SK-N-SH (cell line): Measurements from ENCODE around the gene SCT. TPM values are rescaled to one million over a fixed set of nuclear protein-coding genes. Genes with fewer than 3 reads are reported as not detected.

Experiments used
- CTCF ChIA-PET: fragments of 300-600, 350-600 bp; formaldehyde crosslinking; extraction: SDS; loops from one replicate; lab custom pipeline; 2021; lab: Yijun Ruan, JAX
- POLR2A ChIA-PET: fragments of 350-600 bp; sonication (Branson Sonifier 250); formaldehyde crosslinking; extraction: SDS; loops from one replicate; lab custom pipeline; 2020; ENCODE audit warnings: antibody characterized with exemption, inconsistent platforms; lab: Yijun Ruan, JAX
- DNase-seq: peaks from one replicate; pipeline ENCODE4 v3.0.0; 2012
- H2AFZ ChIP-seq: fragments of 200-600 bp; sonication (generic); 2 replicates; pipeline ENCODE4 v1.8.1; 2016; ENCODE audit warnings: antibody characterized with exemption, mild to moderate bottlenecking, low read depth
- H3F3A ChIP-seq: fragments of 200-600 bp; sonication (generic); replicated peaks from 2 replicates; pipeline ENCODE3; 2016; ENCODE audit warnings: antibody characterized with exemption, mild to moderate bottlenecking; ENCODE audit not compliant: insufficient read depth
- H3K27ac ChIP-seq, 2 experiments: fragments of 200-500 bp in 1 of 2; fragments of 200-600 bp in 1 of 2; sonication (Bioruptor generic) in 1 of 2; sonication (generic), shearing (Covaris generic) in 1 of 2; 2 replicates each; pipeline versions ENCODE4 v1.5.1 to v1.6.1; 2014 to 2016; ENCODE audit warnings: low read depth in 2 of 2, inconsistent platforms in 1 of 2, low read length in 1 of 2, mild to moderate bottlenecking in 1 of 2, mixed read lengths in 1 of 2
- H3K27me3 ChIP-seq: fragments of 200-600 bp; sonication (generic), shearing (Covaris generic); 2 replicates; pipeline ENCODE4 v1.6.1; 2016; ENCODE audit warnings: mixed run types; ENCODE audit not compliant: insufficient read depth
- H3K36me3 ChIP-seq, 2 experiments: fragments of 200-500 bp in 1 of 2; fragments of 200-600 bp in 1 of 2; sonication (Bioruptor generic) in 1 of 2; sonication (generic) in 1 of 2; replicated peaks in 1 of 2; 2 replicates each; pipeline versions ENCODE3 to v1.5.1; 2014 to 2016; ENCODE audit warnings: low read length in 1 of 2, mild to moderate bottlenecking in 1 of 2; ENCODE audit not compliant: insufficient read depth in 2 of 2, control insufficient read depth in 1 of 2
- H3K4me1 ChIP-seq, 2 experiments: fragments of 200-500 bp in 1 of 2; fragments of 200-600 bp in 1 of 2; sonication (Bioruptor generic) in 1 of 2; sonication (generic), shearing (Covaris generic) in 1 of 2; 2 replicates each; pipeline versions ENCODE4 v1.5.1 to v1.6.1; 2014 to 2016; ENCODE audit warnings: low read depth in 1 of 2, low read length in 1 of 2, mixed run types in 1 of 2; ENCODE audit not compliant: insufficient read depth in 2 of 2, control insufficient read depth in 1 of 2
- H3K4me2 ChIP-seq: fragments of 200-600 bp; sonication (generic), shearing (Covaris generic); 2 replicates; pipeline ENCODE4 v1.6.1; 2017; ENCODE audit warnings: mixed run types
- H3K4me3 ChIP-seq, 2 experiments: fragments of 200-500 bp in 1 of 2; fragments of 200-600 bp in 1 of 2; sonication (Bioruptor generic) in 1 of 2; sonication (generic), shearing (Covaris generic) in 1 of 2; 2 replicates each; pipeline versions ENCODE4 v1.5.1 to v1.8.1; 2014 to 2016; ENCODE audit warnings: low read depth in 2 of 2, inconsistent platforms in 1 of 2, low read length in 1 of 2, mild to moderate bottlenecking in 1 of 2, mixed read lengths in 1 of 2, moderate library complexity in 1 of 2
- H3K79me2 ChIP-seq: fragments of 200-600 bp; sonication (generic); 2 replicates; pipeline ENCODE4 v1.8.1; 2017; ENCODE audit warnings: mild to moderate bottlenecking; ENCODE audit not compliant: insufficient read depth
- H3K9ac ChIP-seq: fragments of 200-600 bp; sonication (generic); 2 replicates; pipeline ENCODE4 v1.6.1; 2017; ENCODE audit warnings: mixed run types
- H3K9me2 ChIP-seq: fragments of 200-600 bp; sonication (generic); 2 replicates; pipeline ENCODE4 v1.6.1; 2017; ENCODE audit warnings: mixed run types
- H3K9me3 ChIP-seq: fragments of 200-600 bp; sonication (generic); 2 replicates; pipeline ENCODE4 v1.6.1; 2017; ENCODE audit warnings: mixed run types, mild to moderate bottlenecking, moderate library complexity
- H4K20me1 ChIP-seq: fragments of 200-600 bp; sonication (generic); 2 replicates; pipeline ENCODE4 v1.6.1; 2017; ENCODE audit warnings: mild to moderate bottlenecking, mixed run types; ENCODE audit not compliant: insufficient read depth
- CHD2 ChIP-seq: fragments of 150-350 bp; IDR thresholded peaks from 2 replicates; pipeline ENCODE4 v1.6.1; 2018; ENCODE audit warnings: low read length; ENCODE audit not compliant: partially characterized antibody
- CTCF ChIP-seq: fragments of 200-600 bp; sonication (generic); IDR thresholded peaks from 2 replicates; pipeline ENCODE4 v1.6.1; 2017; ENCODE audit warnings: antibody characterized with exemption, mild to moderate bottlenecking, moderate library complexity
- FOXM1 ChIP-seq: IDR thresholded peaks from 2 replicates; pipeline ENCODE4 v1.4.0; 2012; ENCODE audit warnings: low read depth, mild to moderate bottlenecking
- IRF3 ChIP-seq: fragments of 150-350 bp; IDR thresholded peaks from 2 replicates; pipeline ENCODE4 v1.6.1; 2016; ENCODE audit warnings: mild to moderate bottlenecking, low read depth, low read length
- JUND ChIP-seq: IDR thresholded peaks from 2 replicates; pipeline ENCODE4 v1.4.0; 2012
- MEF2A ChIP-seq: IDR thresholded peaks from 2 replicates; pipeline ENCODE4 v1.4.0; 2012; ENCODE audit warnings: low read depth, borderline replicate concordance
- NFIC ChIP-seq: IDR thresholded peaks from 2 replicates; pipeline ENCODE4 v1.4.0; 2012; ENCODE audit warnings: borderline replicate concordance
- PBX3 ChIP-seq: IDR thresholded peaks from 2 replicates; pipeline ENCODE4; 2012
- SMC3 ChIP-seq: IDR thresholded peaks from 2 replicates; pipeline ENCODE4 v1.6.1; 2012; ENCODE audit warnings: low read depth, low read length, improper control_type of control experiment
- WGBS: methylation state at CpG from one replicate; pipeline ENCODE4 v1.1.6; 2017; ENCODE audit warnings: low lambda C conversion rate; 5-methylcytosine and 5-hydroxymethylcytosine counted together
- polyA plus RNA-seq, 3 experiments: library from polyadenylated mRNA; depleted of rRNA; stranded (reverse); fragments of >200 nt; gene quantifications; 2 replicates each; pipeline ENCODE4 v1.2.3, GENCODE V29; 2012

The SCT gene
- polyA plus RNA-seq, 1 of the 3 experiments (the other 2 are of a cell fraction) = not detected

- TF ChIP-seq CTCF = no peak
Measured at GRCh38 chr11:638631-639331, 11.8 kb upstream of the SCT start (continued).

- H3K4me2 ChIP-seq = no peak overlapping the region
- H2AFZ ChIP-seq = no peak overlapping the region
- CTCF ChIA-PET = interaction anchor here (0.5 to 1.5 kb wide), 6 partner anchors 44 to 157 kb away, joined by 3 to 4 read pairs (median 3); no protein-coding TSS in a partner anchor
Measured at GRCh38 chr11:637593-638521, 10.9 kb upstream of the SCT start.

More at GRCh38 chr11:637593-638521, 10.9 kb upstream of the SCT start:
- H3K9me2 ChIP-seq = no peaks in the 10 kb centered on the region
- peaks cover 0 to 12% of the 10 kb centered on the region in 2 experiments; a peak in 1 of 4 replicates for H3K4me1 ChIP-seq
- H3K79me2 ChIP-seq = no peaks in the 10 kb centered on the region
- WGBS = 89% methylated on average over 47 of the region's 55 CpGs
- TF ChIP-seq PBX3 (no peak), MEF2A (no peak), CHD2 (no peak), IRF3 (no peak), SMC3 (no peak), FOXM1 (no peak), NFIC (no peak), JUND (no peak)
- peaks cover 5% of the 10 kb centered on the region for H3F3A ChIP-seq
- POLR2A ChIA-PET = interaction anchor here (1.0 to 1.1 kb wide), 2 partner anchors 58 to 63 kb away, joined by 3 read pairs; partner anchors contain the start of genes DEAF1 and TMEM80
- H3K9me3 ChIP-seq = no peaks in the 10 kb centered on the region
- no peaks in the 10 kb centered on the region for H3K36me3 ChIP-seq
- no peak overlapping the region for H3K9ac ChIP-seq
- peak overlapping the region in 1 of 2 experiments; percentile 28; a peak in 1 of 4 replicates for H3K4me3 ChIP-seq
- peak; percentile 73 for DNase-seq
- H4K20me1 ChIP-seq = peaks cover 7% of the 10 kb centered on the region; the same call in 1 of the 2 replicates
- no peak overlapping the region for H3K27ac ChIP-seq
- H3K27me3 ChIP-seq = no peaks in the 10 kb centered on the region
